Endothelial cell of umbilical vein (primary cell): ENCODE results near the gene MED12L. TPM values are rescaled to one million over a fixed set of nuclear protein-coding genes. Genes with fewer than 3 reads are reported as not detected.

Experiments used
- BruUV-seq: library from RNA; stranded (reverse); fragments of 400-500 nt; replicated peaks from 2 replicates; lab custom pipeline; 2021; lab: Mats Ljungman, UMichigan
- CTCF ChIA-PET: fragments of 300-600, 350-600 bp; sonication (Branson Sonifier 250); formaldehyde crosslinking; loops from one replicate; lab custom pipeline; 2021; ENCODE audit warnings: antibody characterized with exemption, inconsistent platforms; lab: Charles Lee
- POLR2A ChIA-PET: fragments of 300-600, 350-600 bp; sonication (Branson Sonifier 250); formaldehyde crosslinking; loops from one replicate; lab custom pipeline; 2021; ENCODE audit warnings: antibody characterized with exemption, inconsistent platforms; lab: Charles Lee
- DNase-seq: peaks from one replicate; pipeline ENCODE4 v3.0.0-alpha.2; 2011; ENCODE audit warnings: low read depth, low spot score
- FAIRE-seq: peaks from 2 replicates; lab custom pipeline; 2011; peaks lifted over from hg19 to GRCh38; lab: Jason Lieb, UNC
- H2AFZ ChIP-seq: 2 replicates; pipeline ENCODE4 v1.6.0; 2012; ENCODE audit warnings: low read depth, low read length, control low read depth, inconsistent platforms
- H3K27ac ChIP-seq: 2 replicates; pipeline ENCODE4 v1.5.1; 2011; ENCODE audit warnings: low read depth, mild to moderate bottlenecking, control low read depth, low read length, moderate library complexity; ENCODE audit not compliant: insufficient read depth
- H3K27me3 ChIP-seq, 2 experiments: 2 replicates each; pipeline versions ENCODE4 v1.6.0 to v1.6.1; 2011; ENCODE audit warnings: low read length in 2 of 2, mixed read lengths in 1 of 2; ENCODE audit not compliant: control insufficient read depth in 2 of 2, insufficient read depth in 2 of 2
- H3K36me3 ChIP-seq, 2 experiments: 2 replicates in 1 of 2; 3 replicates in 1 of 2; pipeline ENCODE4 v1.5.1; 2011; ENCODE audit warnings: low read length in 2 of 2, mild to moderate bottlenecking in 1 of 2, moderate library complexity in 1 of 2; ENCODE audit not compliant: control insufficient read depth in 2 of 2, insufficient read depth in 2 of 2; ENCODE audit errors: extremely low read depth in 1 of 2
- H3K4me1 ChIP-seq: 3 replicates; pipeline ENCODE4 v1.5.1; 2011; ENCODE audit warnings: mild to moderate bottlenecking, low read length; ENCODE audit not compliant: control insufficient read depth, insufficient read depth; ENCODE audit errors: extremely low read depth
- H3K4me2 ChIP-seq: 2 replicates; pipeline ENCODE4 v1.6.1; 2011; ENCODE audit warnings: low read length, control low read depth, mixed read lengths; ENCODE audit not compliant: insufficient read depth
- H3K4me3 ChIP-seq, 3 experiments: fragments of 200-600 bp in 1 of 3; sonication (generic), shearing (Covaris generic) in 1 of 3; replicated peaks in 1 of 3; 2 replicates each; pipeline ENCODE4 v1.5.1; 2011 to 2016; ENCODE audit warnings: control low read depth in 3 of 3, low read length in 3 of 3, mild to moderate bottlenecking in 2 of 3, inconsistent platforms in 1 of 3, low read depth in 1 of 3, moderate library complexity in 1 of 3; ENCODE audit not compliant: insufficient read depth in 1 of 3
- H3K79me2 ChIP-seq: 2 replicates; pipeline ENCODE4 v1.6.0; 2012; ENCODE audit warnings: low read length, inconsistent platforms; ENCODE audit not compliant: control insufficient read depth, insufficient read depth
- H3K9ac ChIP-seq: replicated peaks from 2 replicates; pipeline ENCODE3; 2011; ENCODE audit warnings: low read length, control low read depth; ENCODE audit not compliant: insufficient read depth; ENCODE audit errors: extremely low read depth
- H3K9me1 ChIP-seq: replicated peaks from 3 replicates; pipeline ENCODE4 v1.6.0; 2011; ENCODE audit warnings: mild to moderate bottlenecking, low read length; ENCODE audit not compliant: control insufficient read depth, insufficient read depth; ENCODE audit errors: extremely low read depth
- H3K9me3 ChIP-seq: replicated peaks from 2 replicates; pipeline ENCODE4 v1.5.1; 2012; ENCODE audit warnings: low read length, inconsistent platforms; ENCODE audit not compliant: control insufficient read depth, insufficient read depth
- H4K20me1 ChIP-seq: replicated peaks from 2 replicates; pipeline ENCODE3; 2011; ENCODE audit warnings: mild to moderate bottlenecking, low read length; ENCODE audit not compliant: control insufficient read depth, insufficient read depth; ENCODE audit errors: extremely low read depth
- CTCF ChIP-seq, 2 donors: IDR thresholded peaks; 1 replicate in 1 of 2; 2 replicates in 1 of 2; pipeline ENCODE4 v1.5.1; 2011; ENCODE audit warnings: low read length in 2 of 2, mild to moderate bottlenecking in 2 of 2, moderate library complexity in 2 of 2, control low read depth in 1 of 2, inconsistent platforms in 1 of 2, low read depth in 1 of 2; ENCODE audit not compliant: insufficient read depth in 1 of 2; ENCODE audit errors: extremely low read depth in 1 of 2
- EZH2 ChIP-seq: IDR thresholded peaks from 2 replicates; pipeline ENCODE4 v1.6.1; 2012; ENCODE audit warnings: borderline replicate concordance, low read depth, mild to moderate bottlenecking, moderate library complexity, low read length, inconsistent platforms; ENCODE audit not compliant: severe bottlenecking
- FOS ChIP-seq: IDR thresholded peaks from 2 replicates; pipeline ENCODE4 v1.6.1; 2011; ENCODE audit warnings: mild to moderate bottlenecking, low read length, moderate library complexity, borderline replicate concordance; ENCODE audit not compliant: insufficient read depth
- GATA2 ChIP-seq: IDR thresholded peaks from 2 replicates; pipeline ENCODE4 v1.7.0; 2011; ENCODE audit warnings: low read depth, mild to moderate bottlenecking, moderate library complexity, mixed read lengths, low read length; ENCODE audit not compliant: insufficient read length, insufficient read depth
- JUN ChIP-seq: IDR thresholded peaks from 2 replicates; pipeline ENCODE4 v1.6.1; 2011; ENCODE audit warnings: borderline replicate concordance, low read depth; ENCODE audit not compliant: insufficient read length, insufficient read depth
- MAX ChIP-seq: IDR thresholded peaks from 2 replicates; pipeline ENCODE4 v1.6.1; 2011; ENCODE audit not compliant: insufficient read depth, insufficient read length
- MYC ChIP-seq: IDR thresholded peaks from one replicate; pipeline ENCODE4 v1.6.1; 2011; ENCODE audit warnings: mild to moderate bottlenecking, low read depth, low read length
- POLR2A ChIP-seq: IDR thresholded peaks from 2 replicates; pipeline ENCODE4 v1.6.1; 2012; ENCODE audit warnings: low read depth, mild to moderate bottlenecking, control low read depth, low read length
- POLR2AphosphoS5 ChIP-seq: IDR thresholded peaks from 2 replicates; pipeline ENCODE4 v1.6.1; 2012; ENCODE audit warnings: low read depth, mild to moderate bottlenecking, control low read depth, low read length, moderate library complexity; ENCODE audit not compliant: insufficient read depth
- dilution Hi-C: fragments of 300-500 bp; cut with MboI; formaldehyde crosslinking; loops from one replicate; pipeline ENCODE4 v1.15.0; 2019; ENCODE audit warnings: low sequenced_read_pairs; ENCODE audit not compliant: extremely low pct_ligation_motif_present
- intact Hi-C: fragments of 100-400 bp; cut with micrococcal nuclease; formaldehyde crosslinking; loops from one replicate; pipeline ENCODE4 v1.10.0; 2022
- polyA plus RNA-seq, 4 experiments: library from polyadenylated mRNA; depleted of rRNA in 3 of 4; stranded (reverse) in 3 of 4; unstranded in 1 of 4; fragments of >200 nt; gene quantifications; 2 replicates each; pipeline versions ENCODE4 v1.2.1 to v1.2.3, GENCODE V29; 2011 to 2012; ENCODE audit warnings: missing spikeins in 1 of 4
- total RNA-seq: library from RNA; stranded (reverse); gene quantifications from 2 replicates; pipeline ENCODE4 v1.2.3, GENCODE V29; 2021

Gene MED12L
- total and polyA plus RNA-seq, 2 donors (not counting 3 experiments of a cell fraction or from before 2014, with no cell fraction given), result 0.03 to 0.27 TPM

GRCh38 chr3:151319628-151320027 is 234.2 kb downstream of the MED12L start:
- Histone ChIP-seq H3K79me2 (no peaks in the 10 kb centered on the region), H3K4me1 (no peaks in the 10 kb centered on the region), H3K9ac (no peak overlapping the region), H3K9me3 (no peaks in the 10 kb centered on the region), H3K4me3 (no peak overlapping the region), H4K20me1 (no peaks in the 10 kb centered on the region), H3K4me2 (no peak overlapping the region), H3K27ac (no peak overlapping the region), H3K27me3 (no peaks in the 10 kb centered on the region), H3K36me3 (no peaks in the 10 kb centered on the region), H2AFZ (no peak overlapping the region), H3K9me1 (no peaks in the 10 kb centered on the region)
- dilution Hi-C loops, result no loop called here
- TF ChIP-seq FOS (no peak), MYC (no peak), MAX (no peak), JUN (no peak), POLR2AphosphoS5 (no peak), CTCF (IDR thresholded peaks at IDR 0.05; ENCODE audit: extremely low read depth in 1 of 2, insufficient read depth in 1 of 2, low read depth in 1 of 2, low read length in 2 of 2) (no peak), POLR2A (no peak), EZH2 (no peak), GATA2 (no peak)
- CTCF ChIA-PET, result no interaction called here
- no TSS peak for BruUV-seq
- POLR2A ChIA-PET, result no interaction called here
- DNase-seq (no peak), FAIRE-seq (no peak)
- intact Hi-C loops, result no loop called here
